ENCODE data around the gene CACNB2.

The CACNB2 gene

DNA sequence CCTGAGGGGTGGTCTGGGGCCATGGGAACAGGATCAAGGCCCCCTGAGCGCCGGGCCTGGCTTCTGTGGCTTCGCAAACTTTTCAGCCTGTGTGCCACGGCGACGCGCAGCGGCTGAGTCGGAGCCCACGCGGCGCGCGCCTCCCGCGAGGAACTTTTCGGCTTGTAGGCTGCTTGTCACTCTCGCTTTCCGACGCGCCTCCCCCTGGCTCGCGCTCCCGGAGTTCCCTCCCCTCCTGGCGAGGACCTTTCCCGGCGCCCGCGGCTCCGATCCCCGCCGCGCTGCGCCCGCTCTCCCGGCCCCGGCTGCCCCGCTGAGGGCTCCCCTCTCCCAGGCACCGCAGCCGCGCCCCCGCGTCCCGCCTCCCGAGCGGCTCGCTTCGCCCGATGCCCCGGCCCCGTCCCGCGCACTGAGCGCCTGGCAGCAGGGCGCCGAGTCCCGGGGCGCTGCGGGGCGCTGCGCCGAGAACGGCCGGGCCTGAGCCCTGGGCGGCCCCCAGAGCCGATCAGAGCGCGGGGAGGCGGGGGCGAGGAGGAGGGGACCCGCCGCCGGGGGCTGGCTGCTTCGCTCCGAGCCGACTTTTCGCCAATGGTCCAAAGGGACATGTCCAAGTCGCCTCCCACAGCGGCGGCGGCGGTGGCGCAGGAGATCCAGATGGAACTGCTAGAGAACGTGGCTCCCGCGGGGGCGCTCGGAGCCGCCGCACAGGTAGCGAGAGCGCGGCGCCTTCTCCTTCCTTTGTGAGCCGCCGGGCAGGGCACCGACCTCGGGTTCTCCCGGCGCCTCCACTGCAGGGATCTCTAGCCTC is at the start of gene CACNB2:
TSS of gene CACNB2 (plus strand) at position 276 of the 808 bp plus-strand sequence.
- no peak for DNase-seq

GRCh38 chr10:18094332-18094731 is 45.9 kb upstream of the CACNB2 start:
- DNase-seq = no peak

DNA sequence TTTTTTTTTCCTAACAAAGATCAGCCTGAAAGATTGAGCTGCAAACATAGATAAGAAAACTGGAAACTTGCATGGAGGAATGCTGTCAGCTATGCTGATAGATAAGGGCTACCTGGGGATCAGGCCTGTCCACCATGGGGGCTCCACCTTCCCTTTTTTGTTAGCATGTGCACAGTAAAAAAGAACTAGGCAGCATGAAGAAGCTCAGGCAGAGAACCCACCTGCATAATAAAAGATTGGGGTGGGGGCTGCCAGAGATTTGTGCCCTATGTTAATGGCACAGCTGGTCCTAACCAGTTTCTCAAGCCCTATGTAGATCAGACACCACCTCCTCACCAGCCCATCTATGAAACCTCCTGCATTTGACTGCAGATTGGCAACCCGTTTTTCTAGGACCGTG is 45.4 kb upstream of the CACNB2 start:
- no peak for DNase-seq

GRCh38 chr10:18097524-18097923 is 42.7 kb upstream of the CACNB2 start:
- DNase-seq = no peak

GRCh38 chr10:18098201-18098600 is 42.0 kb upstream of the CACNB2 start:
- no peak for DNase-seq

GRCh38 chr10:18099415-18099814 is 40.8 kb upstream of the CACNB2 start:
- DNase-seq = no peak

- no peak for DNase-seq
Observed at GRCh38 chr10:18100669-18101068, 39.6 kb upstream of the CACNB2 start.

DNA sequence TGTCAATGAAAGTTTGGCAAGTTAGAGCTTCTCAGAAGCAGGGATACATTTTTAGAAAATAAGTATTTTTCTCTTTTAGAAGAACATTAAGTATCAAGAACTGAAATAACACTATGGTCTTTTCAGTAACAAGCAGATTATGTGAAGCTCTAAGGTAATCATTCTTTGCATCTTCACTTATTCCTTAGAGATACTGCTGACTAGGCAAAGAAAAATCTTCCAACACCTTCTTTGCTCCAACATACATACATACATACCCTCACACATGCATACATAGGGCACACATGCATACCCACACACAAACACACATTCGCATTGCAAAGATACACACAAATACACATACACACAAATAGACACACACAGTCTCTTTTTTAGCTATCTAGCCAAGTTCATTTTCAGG is 37.8 kb upstream of the CACNB2 start:
- no peak for DNase-seq

DNA sequence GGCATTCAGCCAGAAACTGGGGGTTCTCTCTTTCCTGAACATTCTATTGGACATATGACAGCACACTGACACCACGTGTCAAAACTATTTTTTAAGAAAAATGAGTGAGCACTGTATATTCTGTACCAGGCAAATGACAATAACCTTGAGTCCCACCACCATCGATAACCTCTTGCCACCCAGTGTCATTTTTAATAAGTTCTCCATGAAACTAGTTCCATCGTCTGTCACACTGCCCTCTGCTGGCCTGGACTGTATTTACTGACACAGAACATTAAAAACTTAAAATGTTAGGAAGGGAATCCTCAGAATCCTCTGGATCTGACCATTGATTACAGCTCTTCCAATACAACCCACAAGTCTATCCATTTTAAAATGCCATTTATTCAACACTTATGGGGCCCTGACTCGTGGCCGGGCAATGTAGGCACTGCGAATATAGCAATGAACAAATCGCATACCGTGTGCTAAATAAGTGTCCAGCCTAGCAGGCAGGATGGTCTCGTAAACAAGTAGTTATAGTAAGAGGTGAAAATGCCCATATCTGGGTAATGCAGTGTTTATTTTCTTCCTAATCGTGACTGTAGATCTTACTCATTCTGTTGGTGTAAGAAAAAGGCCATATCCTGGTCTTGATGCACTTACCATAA is 35.9 kb upstream of the CACNB2 start:
- no peak for DNase-seq

DNA sequence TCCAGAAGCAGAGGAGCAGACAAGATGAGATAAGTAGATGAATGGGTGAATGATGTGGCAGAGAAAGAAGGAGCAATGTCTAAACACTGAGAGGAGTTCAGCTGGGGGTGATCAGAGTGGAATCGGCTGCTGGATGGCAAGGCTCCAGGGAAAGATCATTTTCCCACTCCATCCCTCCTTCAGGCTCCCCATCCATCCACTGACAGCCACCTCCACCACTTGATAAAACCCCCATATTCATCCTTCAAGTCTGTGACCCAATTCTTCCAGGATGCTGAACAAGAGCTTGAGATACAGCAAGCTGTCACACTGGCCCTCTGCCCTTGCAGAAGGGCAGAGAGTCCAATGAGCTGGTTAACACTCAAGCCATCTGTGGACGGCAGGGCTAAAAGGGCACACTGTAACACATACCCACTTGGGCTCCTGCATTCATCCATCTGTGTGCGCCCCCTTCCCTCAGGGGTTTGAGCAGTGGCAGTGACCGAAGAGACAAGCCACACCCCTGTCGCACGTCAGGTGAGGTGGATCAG is 30.8 kb upstream of the CACNB2 start:
- DNase-seq = no peak

DNA sequence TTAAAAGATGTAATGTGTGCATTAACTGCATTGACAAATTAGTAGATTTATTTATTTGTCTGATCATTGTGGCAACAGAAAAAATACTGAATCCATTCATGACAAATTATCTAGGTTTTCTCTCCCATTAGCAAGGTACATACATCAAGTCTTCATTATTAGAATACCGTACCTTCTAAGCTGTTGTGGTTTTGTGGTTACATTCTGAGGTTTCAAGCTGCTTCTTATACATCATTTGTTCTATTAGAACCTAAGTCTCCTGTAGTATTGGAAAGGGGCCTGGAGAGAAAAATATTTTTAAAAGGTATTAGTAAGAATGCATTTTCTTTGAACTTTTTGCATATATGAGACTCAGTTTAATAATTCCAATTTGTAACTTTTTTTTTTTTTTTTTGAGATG is 26.3 kb upstream of the CACNB2 start:
- DNase-seq = no peak

GRCh38 chr10:18117276-18117675 is 22.9 kb upstream of the CACNB2 start:
- no peak for DNase-seq

GRCh38 chr10:18122753-18123152 is 17.5 kb upstream of the CACNB2 start:
- DNase-seq = no peak

DNA sequence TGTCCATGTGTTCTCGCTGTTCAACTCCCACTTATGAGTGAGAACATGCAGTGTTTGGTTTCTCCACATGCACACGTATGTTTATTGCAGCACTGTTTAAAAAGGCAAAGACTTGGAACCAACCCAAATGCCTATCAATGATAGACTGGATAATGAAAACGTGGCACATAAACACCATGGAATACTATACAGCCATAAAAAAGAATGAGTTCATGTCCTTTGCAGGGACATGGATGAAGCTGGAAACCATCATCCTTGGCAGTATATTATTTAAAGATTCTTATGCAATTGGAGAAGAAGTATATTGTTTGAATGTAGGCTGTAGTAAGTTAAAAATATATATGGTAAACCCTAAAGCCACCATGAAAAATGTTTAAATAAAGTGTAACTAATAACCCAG is 7.2 kb upstream of the CACNB2 start:
- no peak for DNase-seq

GRCh38 chr10:18134509-18134908 is 5.7 kb upstream of the CACNB2 start:
- no peak for DNase-seq

DNA sequence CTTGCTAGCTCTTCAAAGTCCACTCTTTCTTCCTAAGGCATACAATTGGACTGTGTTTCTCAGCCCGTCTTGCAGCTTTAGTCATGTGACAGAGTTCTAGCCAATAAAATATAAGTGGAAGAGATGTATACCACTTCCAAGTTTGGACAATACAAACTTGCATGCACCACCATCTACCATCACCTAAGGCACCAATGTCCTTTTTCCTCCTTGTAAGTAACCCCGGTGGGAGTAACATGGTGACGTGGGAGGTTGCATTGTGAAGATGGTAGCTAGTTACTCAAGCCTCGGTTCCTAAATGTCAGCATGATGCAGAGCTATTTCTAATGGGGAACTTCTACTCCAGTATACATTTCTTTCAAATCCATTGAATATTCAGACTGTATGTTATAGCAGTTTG is 5.3 kb upstream of the CACNB2 start:
- no peak for DNase-seq

GRCh38 chr10:18136073-18136791 is 4.0 kb upstream of the CACNB2 start:
- DNase-seq = no peak

DNA sequence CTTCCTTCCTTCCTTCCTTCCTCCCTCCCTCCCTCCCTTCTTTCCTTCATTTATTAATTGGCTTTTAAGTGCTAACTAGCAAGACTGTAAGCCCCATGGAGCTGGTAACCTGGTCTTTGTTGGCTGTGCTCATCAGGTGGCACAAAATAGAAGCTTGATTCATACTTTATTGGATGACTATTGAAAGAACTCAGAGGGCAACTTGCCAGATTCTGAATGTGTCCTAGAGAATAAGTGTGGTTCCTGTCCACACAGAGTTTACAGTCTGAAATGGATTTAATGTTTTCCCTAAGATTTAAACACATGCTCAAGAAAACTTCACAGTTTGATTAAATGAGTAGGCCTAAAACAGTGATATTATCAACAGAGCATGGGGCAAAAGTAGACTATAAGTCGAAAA is 3.1 kb upstream of the CACNB2 start:
- DNase-seq = no peak

- DNase-seq = no peak
Observed at GRCh38 chr10:18140957-18141845, 977 bp downstream of the CACNB2 start.

DNA sequence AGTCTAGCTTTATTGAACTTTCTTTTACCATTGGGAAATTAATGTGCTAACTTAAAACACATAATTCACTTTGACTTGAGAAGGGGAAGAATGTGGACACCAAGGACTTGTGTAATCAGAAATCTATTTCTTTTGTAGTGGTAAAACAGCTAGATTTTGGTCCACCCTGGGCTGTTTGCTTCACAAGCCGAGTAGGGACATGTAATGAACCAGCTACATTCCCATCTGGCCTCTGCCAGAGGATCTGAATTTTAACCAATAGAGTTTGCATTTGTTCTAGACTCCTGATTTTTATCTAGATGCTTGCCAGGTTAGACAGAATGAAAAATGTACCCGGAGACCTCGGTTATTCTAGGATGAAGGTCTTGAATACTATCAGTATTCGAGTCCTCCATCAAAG is 1.9 kb downstream of the CACNB2 start:
- no peak for DNase-seq

- DNase-seq = no peak
Observed at GRCh38 chr10:18144396-18144795, 4.2 kb downstream of the CACNB2 start.

GRCh38 chr10:18144928-18145327 is 4.7 kb downstream of the CACNB2 start:
- no peak for DNase-seq

GRCh38 chr10:18145652-18146051 is 5.4 kb downstream of the CACNB2 start:
- no peak for DNase-seq

Data from COR-L47 (cell line).